Activated CD4-positive, alpha-beta memory T cell treated with anti-CD3 and anti-CD28 coated beads, Interleukin-2, amount 10 ng/mL, durations not matched to agents 7 days and 5 days (primary cell): ENCODE data around the gene PGLYRP2. TPM values are rescaled to one million over a fixed set of nuclear protein-coding genes. Genes with fewer than 3 reads are reported as not detected.

Experiments
- CTCF ChIA-PET: fragments of 350-600 bp; sonication (Branson Sonifier 250); formaldehyde crosslinking; loops from one replicate; lab custom pipeline; 2021; ENCODE audit warnings: antibody characterized with exemption, inconsistent platforms; lab: Charles Lee
- POLR2A ChIA-PET: fragments of 350-600 bp; sonication (Branson Sonifier 250); formaldehyde crosslinking; loops from one replicate; lab custom pipeline; 2021; ENCODE audit warnings: antibody characterized with exemption; lab: Charles Lee
- DNase-seq: peaks from one replicate; pipeline ENCODE4 v3.0.0-alpha.2; 2020
- H3K27ac Mint-ChIP-seq: one replicate; pipeline ENCODE4 v1.8.0; 2021; ENCODE audit warnings: mild to moderate bottlenecking, mixed read lengths
- H3K27me3 Mint-ChIP-seq: one replicate; pipeline ENCODE4 v1.8.0; 2021; ENCODE audit warnings: mixed read lengths
- H3K36me3 Mint-ChIP-seq: one replicate; pipeline ENCODE4 v1.8.0; 2021; ENCODE audit warnings: low read depth, mixed read lengths
- H3K4me1 Mint-ChIP-seq: one replicate; pipeline ENCODE4 v1.8.0; 2021; ENCODE audit warnings: mixed read lengths
- H3K4me3 Mint-ChIP-seq: one replicate; pipeline ENCODE4 v1.8.0; 2021; ENCODE audit warnings: mild to moderate bottlenecking, mixed read lengths
- H3K9me3 Mint-ChIP-seq: one replicate; pipeline ENCODE4 v1.8.0; 2021; ENCODE audit warnings: mixed read lengths
- total RNA-seq, 2 experiments: library from RNA; stranded (reverse); gene quantifications; one replicate each; pipeline ENCODE4 v1.2.3, GENCODE V29; 2021

Gene PGLYRP2
- total RNA-seq, 2 experiments from 2014 or later, result 0.08 to 0.10 TPM

DNA sequence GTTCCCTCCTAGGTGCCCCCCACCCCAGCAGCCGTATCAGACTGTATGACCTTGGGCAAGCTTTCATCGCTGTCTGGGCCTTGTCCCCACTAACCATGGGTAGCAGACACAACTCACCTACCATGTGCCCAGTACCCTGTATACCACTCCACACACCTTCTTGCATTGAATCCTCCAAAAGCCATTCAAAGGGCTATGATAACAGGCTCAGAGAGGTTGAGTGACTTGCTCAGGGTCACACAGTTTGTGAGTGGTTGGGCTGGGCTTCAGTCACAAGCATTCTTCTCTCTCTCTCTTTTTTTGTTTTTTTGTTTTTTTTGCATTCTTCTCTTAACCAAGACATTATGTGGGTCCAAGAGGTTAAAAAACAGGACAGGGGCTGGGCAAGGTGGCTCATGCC, 17.6 kb downstream of the PGLYRP2 start:
- H3K36me3 Mint-ChIP-seq, result peaks cover 63% of the 10 kb centered on the region
- POLR2A ChIA-PET, result interaction anchor here (8.3 to 9.5 kb wide), 2 partner anchors 9 to 43 kb away, joined by 92 to 124 read pairs; partner anchors contain the start of genes AKAP8L and WIZ
- H3K27me3 Mint-ChIP-seq, result no peaks in the 10 kb centered on the region
- peaks cover 42% of the 10 kb centered on the region for H3K4me1 Mint-ChIP-seq
- H3K9me3 Mint-ChIP-seq, result no peaks in the 10 kb centered on the region
- CTCF ChIA-PET, result no interaction called here
- peak overlapping the region; percentile 94 for H3K27ac Mint-ChIP-seq
- peak overlapping the region; percentile 86 for H3K4me3 Mint-ChIP-seq
- DNase-seq, result no peak

DNA sequence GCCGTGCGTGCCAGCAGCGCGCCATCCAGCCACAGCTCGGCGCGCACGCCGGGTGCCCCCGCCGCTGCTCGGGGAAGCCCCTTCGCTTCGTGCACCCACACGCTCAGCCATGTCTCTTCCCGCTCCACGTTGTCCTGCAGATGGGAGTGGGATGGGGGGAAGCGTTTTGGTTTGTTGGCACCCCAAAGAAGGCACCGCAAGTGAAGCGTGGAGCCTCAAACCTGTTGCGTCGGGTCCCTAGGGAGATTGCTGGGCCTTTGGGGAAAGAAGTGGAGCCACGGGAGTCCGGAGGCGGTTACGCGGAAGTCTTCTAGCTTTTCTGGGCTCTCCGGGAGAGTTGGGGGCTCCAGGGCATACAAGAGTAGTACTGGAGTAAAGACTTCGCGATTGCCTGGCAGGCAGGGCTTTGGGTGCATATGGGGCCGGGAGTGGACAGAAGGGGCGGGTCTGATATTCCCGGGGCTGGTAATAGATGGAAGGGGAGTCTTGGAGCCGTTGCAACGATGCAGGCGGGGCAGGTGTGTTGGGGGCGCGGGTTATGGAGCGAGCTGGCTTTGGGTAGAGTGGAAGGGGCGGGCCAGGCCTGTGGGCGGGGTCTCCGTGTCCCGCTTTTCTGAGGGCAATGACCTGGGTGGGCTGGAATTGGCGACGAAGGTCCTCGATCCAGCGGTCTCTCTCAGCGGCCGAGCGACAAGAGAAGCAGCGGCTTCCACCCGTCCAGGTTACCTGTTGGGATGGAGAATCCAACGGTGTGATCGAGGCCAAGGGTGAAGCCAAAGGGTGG, 21.4 kb downstream of the PGLYRP2 start:
- no peak for DNase-seq
- ChIA-PET POLR2A (interaction anchor here (1.5 to 12.2 kb wide), 4 partner anchors 8 to 79 kb away, joined by 4 to 124 read pairs (median 11); partner anchors contain the start of genes AKAP8, AKAP8L and RASAL3), CTCF (no interaction called here)
- Mint-ChIP-seq H3K4me1 (peaks cover 35% of the 10 kb centered on the region), H3K27ac (no peak overlapping the region), H3K4me3 (no peak overlapping the region), H3K9me3 (no peaks in the 10 kb centered on the region), H3K36me3 (peaks cover 78% of the 10 kb centered on the region), H3K27me3 (no peaks in the 10 kb centered on the region)

DNA sequence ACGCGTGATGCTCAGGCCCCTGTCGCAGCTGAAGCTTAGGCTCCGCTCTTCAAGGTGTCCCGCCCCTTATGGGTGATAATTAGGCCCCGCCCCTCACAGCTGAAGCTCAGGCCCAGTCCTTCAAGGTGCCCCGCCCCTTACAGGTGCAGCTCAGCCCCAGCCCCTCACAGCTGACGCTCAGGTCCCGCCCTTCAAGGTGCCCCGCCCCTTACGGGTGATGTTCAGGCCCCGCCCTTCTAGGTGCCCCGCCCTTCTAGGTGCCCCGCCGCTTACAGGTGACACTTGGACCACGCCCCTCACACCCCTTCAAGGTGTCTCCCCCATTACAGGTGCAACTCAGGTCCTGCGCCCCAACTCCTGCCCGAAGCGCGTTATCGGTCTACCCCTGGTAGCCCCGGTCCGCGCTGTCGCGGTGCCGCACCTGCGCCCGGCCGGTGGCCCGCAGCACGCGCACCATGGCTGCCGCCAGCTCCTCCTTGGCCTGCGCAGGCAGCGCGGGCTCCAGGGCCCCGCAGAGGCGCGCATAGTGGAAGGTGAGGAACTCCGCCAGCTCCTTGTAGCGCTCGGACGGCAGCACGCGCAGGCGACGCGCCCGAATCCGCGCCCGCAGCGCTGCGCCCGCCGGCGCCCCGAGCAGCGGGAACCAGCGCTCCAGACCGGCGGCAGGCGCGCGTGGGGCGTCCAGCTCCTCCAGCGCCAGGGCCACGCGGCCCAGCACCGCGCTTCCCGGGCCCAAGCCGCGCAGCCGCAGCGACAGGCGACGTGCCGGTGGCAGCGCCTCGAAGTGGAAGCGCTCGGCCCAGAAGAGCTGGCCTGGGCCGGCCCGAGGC, 22.2 kb downstream of the PGLYRP2 start:
- Mint-ChIP-seq H3K9me3 (no peaks in the 10 kb centered on the region), H3K36me3 (peaks cover 76% of the 10 kb centered on the region), H3K4me3 (no peak overlapping the region), H3K4me1 (peaks cover 27% of the 10 kb centered on the region), H3K27me3 (no peaks in the 10 kb centered on the region), H3K27ac (no peak overlapping the region)
- DNase-seq, result no peak
- ChIA-PET CTCF (interaction anchor here (3.5 kb wide), 1 partner anchor 37 kb away, joined by 17 read pairs; no protein-coding TSS in a partner anchor), POLR2A (interaction anchor here (1.1 to 12.2 kb wide), 6 partner anchors 9 to 98 kb away, joined by 3 to 124 read pairs (median 7); partner anchors contain the start of genes AKAP8, AKAP8L and RASAL3)

DNA sequence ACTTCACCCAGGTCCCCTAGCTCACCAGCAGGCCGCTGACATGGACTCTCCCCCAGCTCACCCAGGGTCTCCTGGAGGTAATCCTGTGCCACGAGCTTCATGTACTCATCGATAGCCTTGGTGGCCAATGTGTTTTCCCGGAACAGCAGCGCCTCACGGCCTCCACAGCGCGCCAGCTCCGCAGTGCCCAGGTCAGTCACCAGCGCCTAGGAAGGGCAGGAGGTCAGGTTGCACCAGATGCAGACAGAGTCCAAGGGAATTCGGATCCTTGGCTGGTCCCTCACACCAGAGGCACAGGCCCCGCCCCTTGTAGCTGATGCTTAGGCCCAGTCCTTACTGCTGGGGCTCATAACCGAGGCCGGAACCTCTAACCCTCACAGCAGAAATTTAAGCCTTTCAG, 22.9 kb downstream of the PGLYRP2 start:
- no peak overlapping the region for H3K4me3 Mint-ChIP-seq
- ChIA-PET POLR2A (interaction anchor here (1.1 to 12.2 kb wide), 6 partner anchors 9 to 99 kb away, joined by 3 to 124 read pairs (median 7); partner anchors contain the start of genes AKAP8, AKAP8L and RASAL3), CTCF (interaction anchor here (3.5 kb wide), 1 partner anchor 36 kb away, joined by 17 read pairs; no protein-coding TSS in a partner anchor)
- peaks cover 76% of the 10 kb centered on the region for H3K36me3 Mint-ChIP-seq
- H3K27me3 Mint-ChIP-seq, result no peaks in the 10 kb centered on the region
- H3K4me1 Mint-ChIP-seq, result peaks cover 24% of the 10 kb centered on the region
- DNase-seq, result no peak
- H3K27ac Mint-ChIP-seq, result no peak overlapping the region
- H3K9me3 Mint-ChIP-seq, result no peaks in the 10 kb centered on the region

DNA sequence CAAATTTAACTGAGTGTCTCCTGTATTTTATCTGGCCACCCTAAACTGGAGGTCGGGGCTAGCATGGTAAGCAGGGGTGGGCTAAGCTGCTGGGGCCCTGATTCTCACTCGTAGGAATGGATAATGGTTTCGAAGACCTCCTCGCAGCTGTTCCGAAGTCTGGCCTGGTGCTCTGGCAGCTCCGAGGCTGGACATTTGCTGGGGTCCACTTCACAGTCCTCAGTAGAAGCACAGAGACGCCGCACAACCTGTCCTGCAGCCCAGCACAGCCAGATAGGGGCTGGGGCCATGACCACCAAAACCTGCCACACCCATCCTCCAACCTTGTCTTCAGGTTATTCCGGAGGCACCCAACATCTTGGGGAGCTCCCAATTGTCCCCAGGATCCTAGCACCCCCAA, 23.3 kb downstream of the PGLYRP2 start:
- Mint-ChIP-seq H3K4me1 (peaks cover 26% of the 10 kb centered on the region), H3K4me3 (no peak overlapping the region), H3K9me3 (no peaks in the 10 kb centered on the region), H3K36me3 (peaks cover 78% of the 10 kb centered on the region), H3K27ac (no peak overlapping the region), H3K27me3 (no peaks in the 10 kb centered on the region)
- ChIA-PET CTCF (interaction anchor here (0.8 to 3.5 kb wide), 2 partner anchors 36 to 100 kb away, joined by 4 to 17 read pairs; no protein-coding TSS in a partner anchor), POLR2A (interaction anchor here (0.8 to 12.2 kb wide), 6 partner anchors 10 to 99 kb away, joined by 3 to 124 read pairs (median 7); partner anchors contain the start of genes AKAP8, AKAP8L and RASAL3)
- no peak for DNase-seq

DNA sequence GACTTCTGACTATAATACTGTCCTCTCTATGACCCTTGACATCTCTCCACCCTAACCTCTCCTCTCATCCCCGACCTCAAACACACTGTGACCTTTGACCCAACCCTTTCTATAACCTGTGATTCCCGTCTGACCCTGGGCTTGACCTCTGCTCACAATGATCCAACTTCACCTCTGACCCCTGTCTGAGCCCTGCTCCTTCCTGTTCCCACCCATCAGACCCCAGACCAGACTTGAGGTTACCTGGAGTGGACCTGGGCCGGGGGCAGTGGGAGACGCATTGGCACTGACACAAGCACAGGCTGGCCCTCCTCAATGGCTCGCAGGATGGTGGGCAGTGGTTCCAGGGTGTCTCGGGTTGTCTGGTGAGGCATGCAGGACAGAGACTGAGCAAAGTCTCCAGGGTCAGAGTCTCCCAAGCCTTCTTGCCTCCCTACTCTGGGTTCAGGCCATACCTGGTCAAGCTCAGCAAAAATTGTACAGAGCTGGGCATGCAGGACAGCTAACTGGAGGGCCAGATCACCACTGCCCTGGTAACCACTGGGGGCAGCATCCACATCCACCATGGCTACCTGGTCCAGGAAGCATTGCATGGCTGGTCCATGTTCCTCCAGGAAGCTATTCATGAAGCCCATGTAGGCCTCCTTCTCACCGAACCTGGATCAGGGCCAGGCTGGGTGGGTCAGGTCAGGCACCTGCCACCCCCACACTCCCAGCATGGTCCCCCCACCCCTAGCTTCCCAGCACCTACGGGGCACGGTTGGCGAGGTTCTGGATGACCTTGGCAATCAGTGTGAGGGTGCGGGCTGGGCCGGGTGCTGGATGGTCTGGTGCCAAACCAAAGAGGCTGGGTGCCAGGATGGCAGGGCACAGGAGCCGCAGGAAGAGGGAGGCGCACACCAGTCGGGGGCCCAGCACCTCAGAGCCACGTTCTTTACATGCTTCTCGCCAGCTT, 25.1 kb downstream of the PGLYRP2 start:
- no peak for DNase-seq
- no peak overlapping the region for H3K27ac Mint-ChIP-seq
- H3K36me3 Mint-ChIP-seq, result peaks cover 72% of the 10 kb centered on the region
- CTCF ChIA-PET, result interaction anchor here (1.0 to 3.5 kb wide), 3 partner anchors 10 to 102 kb away, joined by 3 to 17 read pairs (median 4); partner anchors contain the start of gene RASAL3
- no peaks in the 10 kb centered on the region for H3K9me3 Mint-ChIP-seq
- H3K27me3 Mint-ChIP-seq, result no peaks in the 10 kb centered on the region
- no peak overlapping the region for H3K4me3 Mint-ChIP-seq
- peaks cover 28% of the 10 kb centered on the region for H3K4me1 Mint-ChIP-seq
- POLR2A ChIA-PET, result interaction anchor here (1.0 to 12.2 kb wide), 6 partner anchors 10 to 102 kb away, joined by 3 to 124 read pairs (median 4); partner anchors contain the start of genes AKAP8, AKAP8L and RASAL3

DNA sequence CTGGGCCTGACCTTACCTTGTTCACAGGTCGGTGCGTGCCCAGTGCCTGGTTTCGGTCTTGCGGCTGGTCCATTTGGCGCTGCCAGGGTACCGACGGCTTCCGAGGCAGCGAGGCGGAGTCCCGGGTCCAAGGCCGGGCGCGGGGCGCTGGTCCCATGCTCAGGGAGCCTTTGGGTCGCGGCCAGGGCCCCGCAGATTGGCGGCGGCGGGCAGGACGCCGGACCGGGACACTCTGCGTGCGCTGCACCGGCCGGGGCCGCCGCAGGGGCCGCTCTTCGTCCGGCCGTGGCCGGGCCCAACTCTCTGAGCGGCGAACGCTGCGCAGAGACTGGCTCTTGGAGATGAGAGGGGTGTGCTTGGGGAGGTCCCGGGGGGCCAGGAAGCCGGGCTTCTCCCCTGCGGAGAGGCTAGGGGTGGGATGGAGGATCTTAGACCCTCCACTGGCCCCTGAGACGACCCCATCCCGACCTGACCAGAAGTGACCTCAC, 26.2 kb downstream of the PGLYRP2 start:
- DNase-seq, result no peak
- Mint-ChIP-seq H3K9me3 (no peaks in the 10 kb centered on the region), H3K4me1 (peaks cover 35% of the 10 kb centered on the region), H3K27ac (no peak overlapping the region), H3K36me3 (peaks cover 73% of the 10 kb centered on the region), H3K27me3 (no peaks in the 10 kb centered on the region), H3K4me3 (no peak overlapping the region)
- ChIA-PET CTCF (interaction anchor here (2.4 kb wide), 1 partner anchor 103 kb away, joined by 10 read pairs; no protein-coding TSS in a partner anchor), POLR2A (interaction anchor here (1.3 to 12.2 kb wide), 6 partner anchors 7 to 102 kb away, joined by 3 to 124 read pairs (median 8); partner anchors contain the start of genes AKAP8L and RASAL3)

DNA sequence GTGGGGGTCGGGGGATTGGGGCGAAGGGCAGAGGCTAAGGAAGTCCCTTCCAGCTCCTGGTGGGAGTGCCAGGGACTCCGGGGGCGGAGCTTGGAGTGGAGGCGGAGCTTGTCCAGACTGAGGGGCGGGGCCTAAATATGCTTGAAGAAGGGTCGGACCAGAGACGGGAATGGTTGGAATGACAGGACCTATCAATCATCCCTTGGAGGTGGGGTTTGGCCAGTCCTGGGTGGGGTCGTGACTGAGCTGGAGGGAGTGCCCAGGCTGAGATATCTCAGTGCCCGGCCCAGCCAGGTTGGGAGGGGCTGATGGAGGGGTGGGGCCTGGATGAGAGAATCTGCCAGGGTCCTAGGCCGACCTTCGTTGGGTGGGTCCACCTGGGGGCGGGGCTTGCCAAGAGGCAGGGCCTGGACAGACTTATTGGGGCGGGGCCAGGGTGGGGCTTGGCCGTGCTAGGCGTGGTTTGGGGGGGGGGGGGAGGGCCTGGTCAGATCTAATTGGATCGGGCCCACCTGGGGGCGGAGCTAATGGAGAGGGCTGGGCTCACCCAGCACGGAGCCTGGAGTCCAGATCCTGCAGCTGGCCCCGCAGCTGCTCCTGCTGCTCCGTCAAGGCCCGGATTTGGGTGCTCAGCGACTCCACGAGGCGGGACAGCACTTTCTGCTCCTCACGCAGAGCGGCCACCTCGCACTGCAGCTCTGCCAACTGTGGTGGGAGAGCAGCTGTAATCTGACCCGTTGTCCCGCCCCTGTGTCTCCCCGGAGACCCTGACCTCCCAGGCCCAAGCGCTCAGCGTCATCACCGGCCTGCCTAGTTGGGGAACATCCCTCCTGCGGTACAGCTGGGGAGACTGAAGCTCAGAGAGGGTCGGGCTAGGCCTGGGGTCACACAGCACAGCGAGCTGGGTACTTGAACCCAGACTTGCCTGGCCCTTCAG, 26.9 kb downstream of the PGLYRP2 start:
- no peaks in the 10 kb centered on the region for H3K27me3 Mint-ChIP-seq
- peaks cover 35% of the 10 kb centered on the region for H3K4me1 Mint-ChIP-seq
- no peak overlapping the region for H3K27ac Mint-ChIP-seq
- no peaks in the 10 kb centered on the region for H3K9me3 Mint-ChIP-seq
- ChIA-PET CTCF (interaction anchor here (1.8 to 2.9 kb wide), 3 partner anchors 11 to 103 kb away, joined by 7 to 10 read pairs (median 8); no protein-coding TSS in a partner anchor), POLR2A (interaction anchor here (0.9 to 12.2 kb wide), 8 partner anchors 8 to 103 kb away, joined by 3 to 124 read pairs (median 6); partner anchors contain the start of genes AKAP8L and RASAL3)
- no peak overlapping the region for H3K4me3 Mint-ChIP-seq
- H3K36me3 Mint-ChIP-seq, result peaks cover 70% of the 10 kb centered on the region
- DNase-seq, result no peak

DNA sequence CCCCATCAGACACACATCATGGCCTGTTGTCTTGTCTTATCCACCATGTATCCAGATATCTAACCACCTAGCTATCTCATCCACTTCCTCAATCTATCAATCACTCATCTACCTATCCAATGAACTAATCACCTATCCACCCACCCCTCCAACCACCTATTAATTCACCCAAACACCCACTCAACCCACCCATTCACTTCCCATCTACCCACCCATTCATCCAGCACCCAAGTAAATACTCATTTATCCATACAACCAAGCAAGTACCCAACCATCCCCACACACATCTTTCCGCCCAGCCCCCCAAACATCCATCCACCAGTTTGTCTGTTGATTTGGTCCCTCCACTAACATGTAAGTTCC, 28.8 kb downstream of the PGLYRP2 start:
- H3K27me3 Mint-ChIP-seq, result no peaks in the 10 kb centered on the region
- H3K4me1 Mint-ChIP-seq, result peaks cover 35% of the 10 kb centered on the region
- peaks cover 57% of the 10 kb centered on the region for H3K36me3 Mint-ChIP-seq
- ChIA-PET CTCF (interaction anchor here (1.8 to 2.9 kb wide), 2 partner anchors 13 to 17 kb away, joined by 7 to 8 read pairs; no protein-coding TSS in a partner anchor), POLR2A (interaction anchor here (0.9 to 12.2 kb wide), 7 partner anchors 11 to 102 kb away, joined by 3 to 124 read pairs (median 5); partner anchors contain the start of genes AKAP8L and RASAL3)
- no peak for DNase-seq
- peak overlapping the region; percentile 70 for H3K4me3 Mint-ChIP-seq
- H3K27ac Mint-ChIP-seq, result peak overlapping the region; percentile 81
- H3K9me3 Mint-ChIP-seq, result no peaks in the 10 kb centered on the region
